HUES64 (cell line): Measurements from ENCODE around the gene NBPF19. TPM values are rescaled to one million over a fixed set of nuclear protein-coding genes. Genes with fewer than 3 reads are reported as not detected.
A peak's percentile ranks its signal among the peaks of the same experiment; 100 is the strongest.
"Not testable (repeated sequence)": the region's sequence is repeated elsewhere in the genome, so short reads cannot be mapped to it uniquely, and the experiment has no call there.

Source experiments
- H3K27ac ChIP-seq: 2 replicates; pipeline ENCODE4 v1.7.0; 2013; ENCODE audit warnings: low read depth, low read length, inconsistent platforms
- H3K27me3 ChIP-seq: 2 replicates; pipeline ENCODE4 v1.6.1; 2013; ENCODE audit warnings: mild to moderate bottlenecking, low read length; ENCODE audit not compliant: insufficient read depth
- H3K36me3 ChIP-seq: 2 replicates; pipeline ENCODE4 v1.6.1; 2013; ENCODE audit warnings: mild to moderate bottlenecking, low read length; ENCODE audit not compliant: insufficient read depth
- H3K4me1 ChIP-seq: 2 replicates; pipeline ENCODE4 v1.6.1; 2013; ENCODE audit warnings: mild to moderate bottlenecking, low read length, moderate library complexity; ENCODE audit not compliant: insufficient read depth
- H3K4me3 ChIP-seq: 2 replicates; pipeline ENCODE4 v1.5.1; 2013; ENCODE audit warnings: mild to moderate bottlenecking, low read length, moderate library complexity
- H3K9ac ChIP-seq: 2 replicates; pipeline ENCODE4 v1.6.1; 2013; ENCODE audit warnings: mild to moderate bottlenecking, low read depth, low read length
- H3K9me3 ChIP-seq: 2 replicates; pipeline ENCODE4 v1.6.1; 2013; ENCODE audit warnings: low read depth, low read length; ENCODE audit not compliant: insufficient read depth
- WGBS: fragments of 150-250, 120-280 bp; methylation state at CpG from one replicate; pipeline ENCODE4 v1.1.7; 2013; ENCODE audit warnings: missing lambda C conversion rate; 5-methylcytosine and 5-hydroxymethylcytosine counted together
- polyA plus RNA-seq, 2 experiments: library from polyadenylated mRNA; stranded (reverse); fragments of 50-300 nt; gene quantifications; one replicate each; pipeline ENCODE4 v1.2.3, GENCODE V29; 2013

The NBPF19 gene, protein sequence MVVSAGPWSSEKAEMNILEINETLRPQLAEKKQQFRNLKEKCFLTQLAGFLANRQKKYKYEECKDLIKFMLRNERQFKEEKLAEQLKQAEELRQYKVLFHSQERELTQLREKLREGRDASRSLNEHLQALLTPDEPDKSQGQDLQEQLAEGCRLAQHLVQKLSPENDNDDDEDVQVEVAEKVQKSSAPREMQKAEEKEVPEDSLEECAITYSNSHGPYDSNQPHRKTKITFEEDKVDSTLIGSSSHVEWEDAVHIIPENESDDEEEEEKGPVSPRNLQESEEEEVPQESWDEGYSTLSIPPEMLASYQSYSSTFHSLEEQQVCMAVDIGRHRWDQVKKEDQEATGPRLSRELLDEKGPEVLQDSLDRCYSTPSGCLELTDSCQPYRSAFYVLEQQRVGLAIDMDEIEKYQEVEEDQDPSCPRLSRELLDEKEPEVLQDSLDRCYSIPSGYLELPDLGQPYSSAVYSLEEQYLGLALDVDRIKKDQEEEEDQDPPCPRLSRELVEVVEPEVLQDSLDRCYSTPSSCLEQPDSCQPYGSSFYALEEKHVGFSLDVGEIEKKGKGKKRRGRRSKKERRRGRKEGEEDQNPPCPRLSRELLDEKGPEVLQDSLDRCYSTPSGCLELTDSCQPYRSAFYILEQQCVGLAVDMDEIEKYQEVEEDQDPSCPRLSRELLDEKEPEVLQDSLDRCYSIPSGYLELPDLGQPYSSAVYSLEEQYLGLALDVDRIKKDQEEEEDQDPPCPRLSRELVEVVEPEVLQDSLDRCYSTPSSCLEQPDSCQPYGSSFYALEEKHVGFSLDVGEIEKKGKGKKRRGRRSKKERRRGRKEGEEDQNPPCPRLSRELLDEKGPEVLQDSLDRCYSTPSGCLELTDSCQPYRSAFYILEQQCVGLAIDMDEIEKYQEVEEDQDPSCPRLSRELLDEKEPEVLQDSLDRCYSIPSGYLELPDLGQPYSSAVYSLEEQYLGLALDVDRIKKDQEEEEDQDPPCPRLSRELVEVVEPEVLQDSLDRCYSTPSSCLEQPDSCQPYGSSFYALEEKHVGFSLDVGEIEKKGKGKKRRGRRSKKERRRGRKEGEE (N-terminal part only)
- polyA plus RNA-seq (2013, experiment 1 of 2), result 3.1 TPM
- polyA plus RNA-seq (2013, experiment 2 of 2), result 4.3 TPM

- WGBS, result 83% methylated on average over 1 of the region's 2 CpGs
- H3K4me1 ChIP-seq, H3K27ac ChIP-seq, H3K27me3 ChIP-seq, H3K9me3 ChIP-seq, H3K9ac ChIP-seq, H3K36me3 ChIP-seq, H3K4me3 ChIP-seq: not testable (repeated sequence)
Observed at GRCh38 chr1:149474745-149475144, at the start of gene NBPF19. Gene NBPF19, plus strand, starts transcription at chr1:149475045. Its CDS starts 888 bp downstream, at chr1:149475933.

GRCh38 chr1:149428317-149428716 lies 46.5 kb upstream of the NBPF19 start:
- WGBS, result no CpG with 5 or more reads among the region's 3 CpGs

DNA sequence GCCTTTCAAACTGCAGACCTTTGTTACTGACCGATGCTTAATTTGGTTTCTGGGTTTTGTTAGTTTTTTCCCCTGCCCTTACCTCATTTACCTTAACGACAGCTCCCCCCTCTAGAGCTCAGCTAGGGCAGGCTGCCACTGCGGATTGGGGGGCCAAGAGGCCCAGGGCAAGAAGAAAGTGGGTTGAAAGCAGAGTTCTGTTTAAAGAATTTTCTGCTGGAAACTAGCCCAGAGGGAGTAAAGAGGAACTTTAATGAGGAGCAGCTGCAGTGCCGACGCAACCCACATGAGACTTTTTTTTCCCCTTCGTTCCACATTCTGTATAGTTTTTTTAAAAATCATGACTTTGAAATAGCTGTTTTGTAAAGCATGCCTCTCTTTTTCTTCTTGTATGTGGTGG lies 29.4 kb upstream of the NBPF19 start:
- not testable (repeated sequence) for H3K4me3 ChIP-seq, H3K27ac ChIP-seq, H3K27me3 ChIP-seq, H3K9ac ChIP-seq, H3K9me3 ChIP-seq, H3K4me1 ChIP-seq, H3K36me3 ChIP-seq
- 42% methylated on average over 1 of the region's 6 CpGs for WGBS

More at GRCh38 chr1:149428317-149428716, 46.5 kb upstream of the NBPF19 start:
- not testable (repeated sequence) for H3K4me3 ChIP-seq, H3K27ac ChIP-seq, H3K9ac ChIP-seq, H3K9me3 ChIP-seq, H3K36me3 ChIP-seq, H3K27me3 ChIP-seq, H3K4me1 ChIP-seq

- WGBS, result 100% methylated on average over 1 of the region's 2 CpGs
- not testable (repeated sequence) for H3K4me3 ChIP-seq, H3K9me3 ChIP-seq, H3K4me1 ChIP-seq, H3K27me3 ChIP-seq, H3K36me3 ChIP-seq, H3K27ac ChIP-seq, H3K9ac ChIP-seq
Observed at GRCh38 chr1:149452196-149452595, 22.6 kb upstream of the NBPF19 start.

DNA sequence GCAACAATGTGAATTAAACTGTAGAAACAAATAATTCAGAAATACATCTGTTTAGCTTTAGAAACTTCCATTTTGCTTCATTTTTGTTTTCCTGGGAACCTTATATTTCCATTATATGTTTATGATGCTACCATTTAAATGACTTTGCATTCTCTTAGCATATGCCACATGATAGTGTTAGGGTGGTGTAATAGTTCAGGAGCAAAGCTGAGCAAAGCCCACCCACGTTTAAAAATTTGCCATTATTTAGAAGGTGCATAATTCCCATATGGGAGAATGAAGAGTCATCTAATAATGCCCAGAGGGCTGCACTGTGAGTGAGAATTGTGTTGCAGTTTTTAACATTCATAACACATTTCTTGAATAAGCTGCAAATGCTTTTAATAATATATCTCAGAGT lies 22.2 kb upstream of the NBPF19 start:
- not testable (repeated sequence) for H3K27me3 ChIP-seq

DNA sequence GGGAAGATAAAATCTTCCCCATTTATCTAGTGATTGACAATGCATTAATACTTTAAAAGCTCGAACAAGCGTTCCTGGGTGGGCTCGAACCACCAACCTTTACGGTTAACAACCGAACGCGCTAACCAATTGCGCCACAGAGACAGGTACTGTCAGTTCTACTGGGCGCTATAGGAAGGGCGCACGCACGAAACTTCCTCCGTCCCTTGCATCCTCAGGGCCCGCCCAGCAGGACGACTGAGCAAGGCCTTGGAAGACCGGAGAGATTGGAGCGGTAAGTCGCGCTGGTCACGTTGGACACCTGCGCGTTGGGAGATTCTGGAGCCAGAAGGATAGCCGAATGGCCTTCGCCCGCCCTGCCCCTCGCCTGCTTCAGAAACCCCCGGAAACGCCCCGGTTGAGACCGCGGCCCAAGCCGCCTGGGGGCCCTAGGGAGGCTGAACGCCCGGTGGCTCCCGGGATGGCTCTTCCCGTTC lies 83.5 kb downstream of the NBPF19 start:
- not testable (repeated sequence) for H3K27ac ChIP-seq, H3K36me3 ChIP-seq, H3K4me1 ChIP-seq, H3K9ac ChIP-seq, H3K9me3 ChIP-seq, H3K27me3 ChIP-seq
- H3K4me3 ChIP-seq, result peak overlapping the region; percentile 56
- WGBS, result 3% methylated on average over 26 of the region's 36 CpGs

More for the DNA sequence above, 22.2 kb upstream of the NBPF19 start:
- not testable (repeated sequence) for H3K9me3 ChIP-seq, H3K36me3 ChIP-seq, H3K9ac ChIP-seq, H3K4me3 ChIP-seq, H3K27ac ChIP-seq, H3K4me1 ChIP-seq
- no CpG with 5 or more reads among the region's 1 CpG for WGBS

GRCh38 chr1:149561806-149562205 lies 87.0 kb downstream of the NBPF19 start:
- 95% methylated on average over 15 of the region's 23 CpGs for WGBS
- H3K9ac ChIP-seq, H3K27ac ChIP-seq, H3K4me1 ChIP-seq, H3K36me3 ChIP-seq, H3K27me3 ChIP-seq, H3K4me3 ChIP-seq, H3K9me3 ChIP-seq: not testable (repeated sequence)

DNA sequence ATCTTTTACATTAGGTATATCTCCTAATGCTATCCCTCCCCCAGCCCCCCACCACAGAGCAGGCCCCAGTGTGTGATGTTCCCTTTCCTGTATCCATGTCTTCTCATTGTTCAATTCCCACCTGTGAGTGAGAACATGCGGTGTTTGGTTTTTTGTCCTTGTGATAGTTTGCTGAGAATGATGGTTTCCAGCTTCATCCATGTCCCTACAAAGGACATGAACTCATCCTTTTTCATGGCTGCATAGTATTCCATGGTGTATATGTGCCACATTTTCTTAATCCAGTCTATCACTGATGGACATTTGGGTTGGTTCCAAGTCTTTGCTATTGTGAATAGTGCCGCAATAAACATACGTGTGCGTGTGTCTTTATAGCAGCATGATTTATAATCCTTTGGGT lies 90.6 kb downstream of the NBPF19 start:
- not testable (repeated sequence) for H3K9ac ChIP-seq, H3K36me3 ChIP-seq, H3K4me3 ChIP-seq, H3K4me1 ChIP-seq, H3K27ac ChIP-seq, H3K27me3 ChIP-seq, H3K9me3 ChIP-seq
- WGBS, result no CpG with 5 or more reads among the region's 4 CpGs

DNA sequence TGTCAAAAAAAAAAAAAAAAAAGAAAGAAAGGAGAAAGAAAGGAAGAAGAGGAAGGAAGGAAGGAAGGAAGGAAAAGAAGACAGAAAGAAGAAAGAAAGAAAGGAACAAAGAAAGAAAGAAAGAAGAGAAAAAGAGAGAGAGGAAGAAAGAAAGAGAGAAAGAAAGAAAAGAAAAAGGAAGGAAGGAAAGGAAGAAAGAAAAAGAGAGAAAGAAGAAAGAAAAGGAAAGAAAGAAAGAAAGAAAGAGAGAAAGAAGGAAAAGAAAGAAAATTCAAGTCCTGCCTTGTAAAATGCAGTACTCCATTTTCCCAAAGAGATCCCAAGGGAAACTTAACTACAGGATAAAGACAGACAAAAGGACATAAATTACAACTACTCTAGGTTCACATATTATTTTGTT lies 97.9 kb downstream of the NBPF19 start:
- not testable (repeated sequence) for H3K27me3 ChIP-seq, H3K36me3 ChIP-seq, H3K4me3 ChIP-seq, H3K9ac ChIP-seq, H3K27ac ChIP-seq, H3K4me1 ChIP-seq, H3K9me3 ChIP-seq

GRCh38 chr1:149585592-149585991 lies 110.7 kb downstream of the NBPF19 start:
- H3K36me3 ChIP-seq, H3K9me3 ChIP-seq, H3K27ac ChIP-seq, H3K4me3 ChIP-seq, H3K4me1 ChIP-seq, H3K27me3 ChIP-seq, H3K9ac ChIP-seq: not testable (repeated sequence)
- no CpG with 5 or more reads among the region's 2 CpGs for WGBS
